ENCODE measurements around the gene CCDC167. TPM values are rescaled to one million over a fixed set of nuclear protein-coding genes. Genes with fewer than 3 reads are reported as not detected.

Gene CCDC167
- total and polyA plus RNA-seq, 10 donors = 11.6 to 64.8 (median 26.3) TPM

DNA sequence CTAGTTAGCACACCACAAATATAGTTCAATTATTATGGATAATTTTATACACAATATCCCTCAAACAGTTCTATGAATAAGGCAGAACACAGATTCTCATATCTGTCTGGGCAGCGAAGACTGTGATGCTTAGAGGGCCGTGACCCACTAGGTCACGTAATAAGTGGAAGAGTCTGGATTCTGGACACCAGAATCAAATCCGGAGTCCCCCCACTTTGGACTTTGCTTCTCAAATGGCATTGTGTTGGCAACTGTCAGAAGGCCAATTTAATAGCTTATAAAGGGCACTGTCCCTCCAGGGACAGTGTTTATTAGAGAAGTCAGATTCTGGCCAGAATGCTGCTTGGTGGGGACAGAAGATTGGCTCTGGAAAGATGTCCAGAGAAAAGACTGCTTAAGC, 6.8 kb upstream of the CCDC167 start:
- H3K27me3 ChIP-seq (replicated peaks in 1 of 7) = peaks cover 0 to 3% (median 0%) of the 10 kb centered on the region in 7 donors
- no peak overlapping the region for H3K27ac ChIP-seq
- TF ChIP-seq POLR2AphosphoS5 (IDR thresholded peaks at IDR 0.05) (no peak), POLR2A (IDR thresholded peaks at IDR 0.05) (no peak)
- TF ChIP-seq, protein P1, sequence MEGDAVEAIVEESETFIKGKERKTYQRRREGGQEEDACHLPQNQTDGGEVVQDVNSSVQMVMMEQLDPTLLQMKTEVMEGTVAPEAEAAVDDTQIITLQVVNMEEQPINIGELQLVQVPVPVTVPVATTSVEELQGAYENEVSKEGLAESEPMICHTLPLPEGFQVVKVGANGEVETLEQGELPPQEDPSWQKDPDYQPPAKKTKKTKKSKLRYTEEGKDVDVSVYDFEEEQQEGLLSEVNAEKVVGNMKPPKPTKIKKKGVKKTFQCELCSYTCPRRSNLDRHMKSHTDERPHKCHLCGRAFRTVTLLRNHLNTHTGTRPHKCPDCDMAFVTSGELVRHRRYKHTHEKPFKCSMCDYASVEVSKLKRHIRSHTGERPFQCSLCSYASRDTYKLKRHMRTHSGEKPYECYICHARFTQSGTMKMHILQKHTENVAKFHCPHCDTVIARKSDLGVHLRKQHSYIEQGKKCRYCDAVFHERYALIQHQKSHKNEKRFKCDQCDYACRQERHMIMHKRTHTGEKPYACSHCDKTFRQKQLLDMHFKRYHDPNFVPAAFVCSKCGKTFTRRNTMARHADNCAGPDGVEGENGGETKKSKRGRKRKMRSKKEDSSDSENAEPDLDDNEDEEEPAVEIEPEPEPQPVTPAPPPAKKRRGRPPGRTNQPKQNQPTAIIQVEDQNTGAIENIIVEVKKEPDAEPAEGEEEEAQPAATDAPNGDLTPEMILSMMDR (IDR thresholded peaks at IDR 0.05 in 8 of 11, conservative IDR thresholded peaks at IDR 0.05 in 3 of 11) = no peak
- H3K36me3 ChIP-seq = no peaks in the 10 kb centered on the region
- WGBS, 5 donors = 60 to 98% (median 92%) methylated on average over 4 of the region's 4 CpGs
- peaks cover 20 to 47% (median 28%) of the 10 kb centered on the region in 6 donors for H3K4me1 ChIP-seq
- no peak for DNase-seq
- H3K4me3 ChIP-seq = no peak overlapping the region
- no peaks in the 10 kb centered on the region for H3K9me3 ChIP-seq
- intact Hi-C loops (cut with DNase I; ENCODE audit: low total_unique reads) = no loop called here

DNA sequence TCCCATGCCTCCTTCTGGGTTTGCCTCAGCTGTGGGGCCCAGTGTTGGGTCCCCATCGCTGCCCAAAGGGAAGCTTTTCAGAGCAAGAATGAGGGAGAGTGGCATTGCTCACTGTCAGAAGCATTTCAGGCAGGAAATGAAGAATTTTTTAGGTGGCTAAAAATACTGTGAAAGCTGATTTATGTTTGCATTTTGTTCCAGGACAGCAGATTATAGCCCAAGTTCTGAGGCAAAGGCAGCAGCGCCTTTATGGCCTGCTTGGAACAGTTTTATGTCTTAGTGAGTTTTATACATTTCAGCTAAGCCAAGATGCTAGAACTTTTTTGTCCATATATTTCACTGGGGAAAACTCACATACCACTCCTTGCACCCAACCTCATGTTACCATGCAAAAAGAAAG, 4.3 kb upstream of the CCDC167 start:
- peaks cover 22 to 69% (median 43%) of the 10 kb centered on the region in 6 donors for H3K4me1 ChIP-seq
- no peak overlapping the region for H3K4me3 ChIP-seq
- TF ChIP-seq POLR2AphosphoS5 (IDR thresholded peaks at IDR 0.05) = no peak
- TF ChIP-seq POLR2A (IDR thresholded peaks at IDR 0.05) = no peak
- TF ChIP-seq, protein P1 (IDR thresholded peaks at IDR 0.05 in 8 of 11, conservative IDR thresholded peaks at IDR 0.05 in 3 of 11) = no peak
- H3K9me3 ChIP-seq = no peaks in the 10 kb centered on the region
- H3K27me3 ChIP-seq (replicated peaks in 1 of 7) = no peaks in the 10 kb centered on the region
- no peak for DNase-seq
- H3K36me3 ChIP-seq = no peaks in the 10 kb centered on the region
- 33 to 44% (median 40%) methylated on average over 2 of the region's 2 CpGs for WGBS, 5 donors
- intact Hi-C loops (cut with DNase I; ENCODE audit: low total_unique reads) = no loop called here
- H3K27ac ChIP-seq = peak overlapping the region in 7 of 8 donors; percentile 64 to 89 (median 81)

- WGBS, 5 donors = 27 to 49% (median 38%) methylated on average over 6 to 7 of the region's 7 CpGs
- H3K27ac ChIP-seq = peak overlapping the region; percentile 64 to 89 (median 80)
- no peak for DNase-seq
Observed at GRCh38 chr6:37503309-37503965, 3.7 kb upstream of the CCDC167 start.

DNA sequence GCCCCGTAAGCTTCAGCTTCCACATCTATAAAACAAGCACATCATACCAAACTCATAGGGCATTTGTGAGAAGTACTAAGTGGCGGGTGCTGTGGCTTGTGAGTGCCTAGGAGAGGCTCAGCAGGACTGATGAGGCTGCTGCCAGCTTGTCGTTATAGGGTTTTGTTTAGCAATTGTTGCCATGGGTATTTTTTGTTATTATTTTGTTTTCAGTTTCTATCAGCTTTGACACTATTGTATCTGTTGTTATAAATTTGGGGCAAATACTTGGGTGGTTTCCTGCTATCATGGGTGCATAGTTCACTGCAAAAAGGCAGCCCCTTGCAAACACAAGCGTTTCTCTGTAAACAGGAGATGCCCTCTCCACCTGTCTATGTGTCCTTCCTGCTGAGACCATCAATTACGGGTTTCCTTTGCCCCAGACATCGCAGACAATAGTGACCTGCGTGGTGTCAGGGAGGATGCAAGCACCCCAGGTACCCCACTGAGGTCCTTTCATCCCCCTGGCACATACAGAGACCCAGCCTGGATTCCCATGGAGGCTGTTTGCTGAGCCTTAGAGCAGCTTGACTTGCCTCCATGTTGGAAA, 3.1 kb upstream of the CCDC167 start:
- Histone ChIP-seq H3K4me3 (no peak overlapping the region), H3K9me3 (no peaks in the 10 kb centered on the region), H3K27me3 (replicated peaks in 1 of 7) (no peaks in the 10 kb centered on the region), H3K27ac (peak overlapping the region; percentile 64 to 89 (median 80)), H3K4me1 (peaks cover 25 to 71% (median 50%) of the 10 kb centered on the region in 6 donors), H3K36me3 (no peaks in the 10 kb centered on the region)
- TF ChIP-seq POLR2A (IDR thresholded peaks at IDR 0.05) = no peak
- TF ChIP-seq POLR2AphosphoS5 (IDR thresholded peaks at IDR 0.05) = peak in 1 of 3 donors; percentile 60
- DNase-seq = peak; percentile 72
- 38 to 46% (median 45%) methylated on average over 7 of the region's 7 CpGs for WGBS, 5 donors
- intact Hi-C loops (cut with DNase I; ENCODE audit: low total_unique reads) = no loop called here

More at GRCh38 chr6:37503309-37503965, 3.7 kb upstream of the CCDC167 start:
- peaks cover 25 to 70% (median 49%) of the 10 kb centered on the region in 6 donors for H3K4me1 ChIP-seq
- no peak overlapping the region for H3K4me3 ChIP-seq
- H3K36me3 ChIP-seq = no peaks in the 10 kb centered on the region
- H3K27me3 ChIP-seq (replicated peaks in 1 of 7) = no peaks in the 10 kb centered on the region
- no peaks in the 10 kb centered on the region for H3K9me3 ChIP-seq
- intact Hi-C loops (cut with DNase I; ENCODE audit: low total_unique reads) = no loop called here
- TF ChIP-seq, protein P1 (IDR thresholded peaks at IDR 0.05 in 8 of 11, conservative IDR thresholded peaks at IDR 0.05 in 3 of 11) = no peak
- TF ChIP-seq POLR2A (IDR thresholded peaks at IDR 0.05) (no peak), POLR2AphosphoS5 (IDR thresholded peaks at IDR 0.05) (no peak)
